ENCODE measurements around the gene PLLP.

Gene PLLP

GRCh38 chr16:57284209-57284951 lies at the start of gene PLLP:
TSS of gene PLLP (minus strand) at chr16:57284672. CDS start at chr16:57284540, 132 bp downstream.
- DNase-seq (ENCODE audit: low read depth in 2 of 2), result peak in 1 of 2 donors; percentile 30

- no peak for DNase-seq (ENCODE audit: low read depth in 2 of 2)
These were observed 48.9 kb upstream of the PLLP start for GRCh38 chr16:57333402-57333801.

- DNase-seq (ENCODE audit: low read depth in 2 of 2), result no peak
These were observed 46.9 kb upstream of the PLLP start for GRCh38 chr16:57331355-57331754.

GRCh38 chr16:57329718-57330327 lies 45.4 kb upstream of the PLLP start:
- no peak for DNase-seq (ENCODE audit: low read depth in 2 of 2)

- DNase-seq (ENCODE audit: low read depth in 2 of 2), result no peak
These were observed 41.0 kb upstream of the PLLP start for GRCh38 chr16:57325458-57325857.

GRCh38 chr16:57324749-57325148 lies 40.3 kb upstream of the PLLP start:
- no peak for DNase-seq (ENCODE audit: low read depth in 2 of 2)

DNA sequence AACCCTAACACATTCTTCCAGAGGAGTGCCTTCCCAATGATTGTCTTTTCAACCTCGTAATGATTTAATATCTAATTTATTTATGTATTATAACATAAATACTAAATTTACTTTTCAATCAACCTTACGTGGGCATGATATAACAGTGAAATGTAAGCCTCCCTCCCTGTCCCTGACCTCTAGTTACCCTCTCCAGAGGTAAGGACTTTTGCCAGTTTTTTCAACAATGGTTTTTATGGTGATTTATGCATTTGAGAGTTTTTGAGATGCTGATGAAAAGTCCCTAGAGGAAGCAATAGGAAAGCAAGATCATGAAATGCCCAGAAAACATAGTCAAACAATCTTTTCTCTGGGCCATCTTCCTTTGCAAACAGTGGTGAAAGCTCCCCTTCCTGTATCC lies 35.2 kb upstream of the PLLP start:
- DNase-seq (ENCODE audit: low read depth in 2 of 2), result no peak

DNA sequence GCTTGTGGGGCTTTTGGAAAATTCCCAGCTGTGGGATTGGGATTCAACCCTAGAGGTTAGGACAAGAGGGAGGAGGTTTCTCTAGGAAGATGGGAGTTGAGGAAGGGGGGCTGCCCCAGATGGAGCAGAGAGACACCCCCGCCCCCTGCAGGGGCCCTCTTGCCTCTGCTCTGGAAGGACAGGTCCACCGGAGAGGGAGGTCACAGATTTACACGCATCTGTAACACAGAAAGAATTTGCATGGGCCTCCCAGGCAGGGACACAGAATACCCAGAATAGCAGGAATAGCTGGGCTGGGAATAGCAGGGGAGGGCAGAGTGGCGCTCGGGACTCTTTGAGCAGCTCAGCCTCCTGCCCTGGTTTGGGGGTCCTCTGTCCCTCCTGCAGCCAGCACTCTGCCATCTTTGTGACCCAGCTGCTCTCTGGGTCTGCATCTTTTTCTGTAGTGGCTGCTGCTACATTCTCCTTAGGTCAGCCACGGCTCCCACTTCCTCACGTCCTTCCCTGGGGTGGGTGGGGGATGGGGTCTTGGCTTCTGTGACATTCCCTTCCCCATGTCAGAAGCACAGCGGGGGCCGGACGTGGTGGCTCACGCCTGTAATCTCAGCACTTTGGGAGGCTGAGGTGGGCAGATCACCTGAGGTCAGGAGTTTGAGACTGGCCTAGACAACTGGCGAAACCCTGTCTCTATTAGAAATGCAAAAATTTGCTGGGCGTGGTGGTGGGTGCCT lies 33.9 kb upstream of the PLLP start:
- no peak for DNase-seq (ENCODE audit: low read depth in 2 of 2)

DNA sequence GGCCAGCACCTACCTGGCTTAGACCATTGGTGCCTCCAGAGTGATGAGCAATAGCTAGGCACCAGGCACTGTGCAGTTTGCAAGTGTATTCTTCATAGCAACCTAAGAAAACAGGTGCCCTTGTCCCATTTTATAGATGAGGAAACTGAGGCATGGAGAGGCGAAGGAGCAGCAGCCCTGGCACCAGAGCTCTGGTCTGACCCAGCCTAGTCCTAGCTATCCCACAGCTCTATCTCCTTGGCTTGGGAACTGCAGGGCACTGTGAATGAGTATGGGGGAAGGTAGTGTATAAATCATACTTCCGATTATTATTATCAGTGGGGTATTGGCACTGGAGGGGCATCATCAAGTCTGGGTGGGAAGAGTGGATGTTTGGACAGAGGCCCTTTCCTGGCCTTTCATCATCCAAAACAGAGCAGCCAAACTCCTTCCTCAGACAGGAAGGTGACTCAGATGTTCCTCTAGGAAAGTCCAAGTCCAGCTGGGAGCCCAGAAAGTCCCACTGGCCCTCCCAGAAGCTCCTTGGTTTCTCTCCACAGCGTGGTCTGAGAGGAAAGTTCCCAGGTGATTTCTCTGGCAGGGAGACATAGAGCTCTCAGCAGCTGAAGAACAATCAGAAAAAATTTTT lies 32.0 kb upstream of the PLLP start:
- no peak for DNase-seq (ENCODE audit: low read depth in 2 of 2)

DNA sequence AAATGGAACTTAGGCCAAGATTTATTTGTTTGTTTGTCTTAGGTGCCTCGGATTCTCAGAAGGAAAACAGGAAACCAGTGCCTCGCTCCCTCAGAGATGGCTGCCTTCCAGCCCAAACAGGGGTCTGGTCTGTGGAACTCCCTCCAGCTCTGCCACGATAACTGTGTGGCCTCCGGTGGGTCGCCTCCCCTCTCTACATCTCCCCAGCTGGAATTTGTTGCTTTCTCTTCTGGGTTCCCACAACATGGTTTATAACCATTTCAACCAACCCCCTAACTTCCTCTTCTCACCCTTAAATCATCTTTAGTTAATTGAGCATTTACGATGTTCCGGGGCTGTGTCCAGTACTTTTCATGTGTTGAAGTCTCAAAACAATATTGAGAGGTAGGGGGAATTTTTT lies 30.9 kb upstream of the PLLP start:
- no peak for DNase-seq (ENCODE audit: low read depth in 2 of 2)

DNA sequence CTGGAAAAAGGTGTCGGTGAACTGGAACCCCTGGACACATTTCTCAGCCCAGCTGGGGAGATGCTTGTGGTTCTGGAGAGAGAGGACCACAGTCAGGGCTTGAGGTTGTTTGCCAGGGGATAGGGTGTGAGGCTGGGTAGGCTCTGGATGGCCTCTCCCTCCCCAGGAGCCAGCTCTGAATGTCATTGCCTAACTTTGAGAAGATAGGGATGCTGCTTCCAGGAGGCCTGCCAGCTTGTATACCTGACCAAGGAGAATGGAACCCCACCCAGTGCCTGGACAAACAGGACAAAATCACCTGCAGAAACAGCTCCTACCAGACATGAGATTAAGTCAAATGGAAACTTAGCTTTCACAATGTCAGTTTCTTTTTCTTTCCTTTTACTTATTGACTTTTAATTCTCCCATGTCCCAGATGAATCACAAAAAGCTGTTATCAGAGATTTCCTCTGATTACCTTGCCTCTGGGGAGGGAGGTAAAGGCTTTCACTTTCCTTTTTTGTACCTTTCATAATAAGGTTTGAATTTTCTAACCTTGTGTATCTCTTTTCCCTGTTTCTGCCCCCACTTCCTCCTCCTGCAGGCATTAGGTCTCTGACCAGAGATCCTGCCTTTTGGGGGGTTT lies 29.8 kb upstream of the PLLP start:
- DNase-seq (ENCODE audit: low read depth in 2 of 2), result no peak

- DNase-seq (ENCODE audit: low read depth in 2 of 2), result no peak
These were observed 29.0 kb upstream of the PLLP start for GRCh38 chr16:57313509-57313908.

DNA sequence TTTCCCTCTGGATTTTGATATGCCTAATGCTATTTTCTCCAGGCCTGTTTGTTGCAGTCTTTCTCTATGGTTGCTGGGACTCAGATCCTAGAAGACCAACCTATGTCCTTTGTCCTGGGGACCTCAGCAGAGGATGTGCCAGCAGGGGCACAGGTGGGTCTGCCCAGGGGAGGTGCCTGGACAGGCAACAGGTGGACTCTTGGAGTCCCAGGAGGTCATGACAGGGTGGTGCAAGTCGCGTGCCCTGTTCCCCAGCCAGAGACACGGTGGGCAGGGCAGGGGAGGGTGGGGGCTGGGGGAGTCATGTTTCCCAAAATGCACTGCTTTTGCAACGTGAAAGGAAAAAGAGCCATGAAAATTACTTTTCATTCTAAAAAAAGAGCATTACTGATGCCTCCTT lies 26.3 kb upstream of the PLLP start:
- DNase-seq (ENCODE audit: low read depth in 2 of 2), result no peak

- DNase-seq (ENCODE audit: low read depth in 2 of 2), result no peak
These were observed 23.6 kb upstream of the PLLP start for GRCh38 chr16:57308041-57308440.

DNA sequence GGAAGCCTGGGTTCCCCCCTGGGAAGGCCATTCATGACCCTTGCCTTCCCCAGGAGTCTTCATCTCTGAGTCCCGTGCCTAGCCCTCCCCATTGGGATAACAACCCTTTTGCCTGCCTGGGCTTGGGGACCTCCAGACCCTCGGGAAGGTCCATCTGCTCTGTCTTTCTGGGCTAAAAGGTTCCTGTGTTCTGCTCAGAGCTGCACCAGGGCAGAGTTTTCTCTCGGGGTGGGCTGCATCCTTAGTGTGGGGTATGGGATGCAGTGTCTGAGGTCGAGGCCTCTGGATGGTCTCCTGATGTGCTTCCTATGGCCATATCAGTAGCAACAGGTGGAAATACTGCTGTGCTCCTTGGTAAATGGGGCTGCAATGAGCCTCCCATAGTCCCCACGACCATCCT lies 22.9 kb upstream of the PLLP start:
- DNase-seq (ENCODE audit: low read depth in 2 of 2), result no peak

- DNase-seq (ENCODE audit: low read depth in 2 of 2), result no peak
These were observed 22.3 kb upstream of the PLLP start for GRCh38 chr16:57306676-57307341.

GRCh38 chr16:57305159-57305811 lies 20.8 kb upstream of the PLLP start:
- no peak for DNase-seq (ENCODE audit: low read depth in 2 of 2)

DNA sequence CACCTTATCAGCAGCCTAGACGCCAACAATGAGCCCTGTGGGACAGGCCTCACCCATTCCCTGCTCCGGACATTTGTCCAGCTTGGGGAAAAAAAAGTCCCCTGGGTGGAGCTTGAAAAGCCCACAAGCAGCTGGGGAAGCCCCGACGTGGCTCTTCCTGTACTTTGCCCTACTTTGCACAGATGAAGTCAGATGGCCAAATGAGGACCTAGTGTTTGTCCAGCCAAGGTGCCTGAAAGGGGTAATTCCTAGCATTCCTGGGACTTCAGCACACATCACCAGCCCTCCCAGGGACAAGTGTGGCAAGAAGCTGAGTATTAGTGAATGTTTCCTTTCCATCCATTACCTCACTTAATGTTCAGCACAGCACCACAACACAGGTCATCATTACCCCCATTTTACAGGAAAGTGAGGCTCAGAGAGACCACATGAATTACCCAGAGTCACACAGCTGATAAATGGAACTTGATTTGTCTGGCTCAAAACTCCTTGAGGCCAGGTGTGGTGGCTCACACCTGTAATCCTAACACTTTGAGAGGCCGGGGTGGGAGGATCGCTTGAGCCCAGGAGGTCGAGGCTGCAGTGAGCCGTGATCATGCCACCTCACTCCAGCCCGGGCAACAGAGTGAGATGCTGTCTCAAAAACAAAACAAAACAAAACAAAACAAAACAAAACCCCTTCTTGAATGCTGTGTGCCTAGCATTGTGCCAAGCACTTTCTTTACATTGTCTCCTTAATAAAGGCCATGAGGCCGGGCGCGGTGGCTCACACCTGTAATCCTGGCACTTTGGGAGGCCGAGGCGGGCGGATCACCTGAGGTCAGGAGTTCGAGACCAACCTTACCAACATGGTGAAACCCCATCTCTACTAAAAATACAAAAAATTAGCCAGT lies 19.9 kb upstream of the PLLP start:
- DNase-seq (ENCODE audit: low read depth in 2 of 2), result no peak

DNA sequence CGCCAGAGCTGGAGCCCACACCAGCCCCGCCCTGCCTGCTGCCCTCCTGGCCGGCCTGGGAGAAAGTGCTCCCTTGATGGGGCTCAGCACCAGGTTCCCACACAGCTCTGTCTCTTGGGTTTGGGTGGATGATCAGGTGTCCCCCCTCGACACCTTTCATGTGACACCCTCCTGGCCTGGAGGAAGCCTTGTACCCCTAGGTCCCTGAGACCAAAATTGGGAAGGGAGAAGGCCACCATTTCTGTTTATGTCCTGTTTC lies 19.4 kb upstream of the PLLP start:
- DNase-seq (ENCODE audit: low read depth in 2 of 2), result no peak
